Measurements from ENCODE around the gene PHF21A.

PHF21A gene

DNA sequence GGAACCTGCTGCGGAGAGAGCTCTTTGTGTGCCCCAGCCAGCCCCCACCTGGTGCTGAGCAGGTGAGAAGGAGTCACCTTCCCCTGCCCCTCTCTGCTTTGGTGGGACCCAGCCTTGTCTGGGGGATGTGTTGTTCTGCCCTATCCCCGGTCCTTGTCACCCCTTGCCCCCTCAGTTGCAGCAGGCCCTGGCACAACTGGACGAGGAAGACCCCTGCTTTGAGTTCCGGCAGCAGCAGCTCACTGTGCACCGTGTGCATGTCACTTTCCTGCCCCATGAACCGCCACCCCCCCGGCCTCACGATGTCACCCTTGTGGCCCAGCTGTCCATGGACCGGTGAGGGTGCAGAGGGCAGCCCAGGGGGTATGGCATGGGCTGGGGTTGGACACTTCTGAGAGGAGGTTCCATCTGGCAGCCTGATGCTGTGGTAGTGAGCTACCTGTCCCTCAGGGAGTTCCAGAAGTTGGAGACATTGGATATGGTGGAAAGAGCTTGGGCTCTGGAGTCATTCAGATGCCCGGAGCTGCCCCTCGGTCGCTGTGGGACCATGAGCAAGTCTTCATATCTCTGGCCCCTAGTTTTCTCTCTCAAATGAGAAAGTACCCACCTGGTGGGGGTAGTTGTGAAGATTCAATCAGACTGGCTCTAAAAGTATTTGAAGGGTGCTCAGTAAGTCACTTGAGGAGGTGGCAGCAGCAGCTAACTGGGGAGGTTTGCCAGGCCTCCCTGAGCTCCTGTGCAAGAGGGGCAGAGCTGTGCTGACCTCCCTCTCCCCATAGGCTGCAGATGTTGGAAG lies 194.5 kb downstream of the PHF21A start:
- no peak overlapping the region for H3K27ac ChIP-seq
- TF ChIP-seq, protein P1, sequence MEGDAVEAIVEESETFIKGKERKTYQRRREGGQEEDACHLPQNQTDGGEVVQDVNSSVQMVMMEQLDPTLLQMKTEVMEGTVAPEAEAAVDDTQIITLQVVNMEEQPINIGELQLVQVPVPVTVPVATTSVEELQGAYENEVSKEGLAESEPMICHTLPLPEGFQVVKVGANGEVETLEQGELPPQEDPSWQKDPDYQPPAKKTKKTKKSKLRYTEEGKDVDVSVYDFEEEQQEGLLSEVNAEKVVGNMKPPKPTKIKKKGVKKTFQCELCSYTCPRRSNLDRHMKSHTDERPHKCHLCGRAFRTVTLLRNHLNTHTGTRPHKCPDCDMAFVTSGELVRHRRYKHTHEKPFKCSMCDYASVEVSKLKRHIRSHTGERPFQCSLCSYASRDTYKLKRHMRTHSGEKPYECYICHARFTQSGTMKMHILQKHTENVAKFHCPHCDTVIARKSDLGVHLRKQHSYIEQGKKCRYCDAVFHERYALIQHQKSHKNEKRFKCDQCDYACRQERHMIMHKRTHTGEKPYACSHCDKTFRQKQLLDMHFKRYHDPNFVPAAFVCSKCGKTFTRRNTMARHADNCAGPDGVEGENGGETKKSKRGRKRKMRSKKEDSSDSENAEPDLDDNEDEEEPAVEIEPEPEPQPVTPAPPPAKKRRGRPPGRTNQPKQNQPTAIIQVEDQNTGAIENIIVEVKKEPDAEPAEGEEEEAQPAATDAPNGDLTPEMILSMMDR (conservative IDR thresholded peaks at IDR 0.05), result no peak
- no peak for TF ChIP-seq ZFX (IDR thresholded peaks at IDR 0.05)

DNA sequence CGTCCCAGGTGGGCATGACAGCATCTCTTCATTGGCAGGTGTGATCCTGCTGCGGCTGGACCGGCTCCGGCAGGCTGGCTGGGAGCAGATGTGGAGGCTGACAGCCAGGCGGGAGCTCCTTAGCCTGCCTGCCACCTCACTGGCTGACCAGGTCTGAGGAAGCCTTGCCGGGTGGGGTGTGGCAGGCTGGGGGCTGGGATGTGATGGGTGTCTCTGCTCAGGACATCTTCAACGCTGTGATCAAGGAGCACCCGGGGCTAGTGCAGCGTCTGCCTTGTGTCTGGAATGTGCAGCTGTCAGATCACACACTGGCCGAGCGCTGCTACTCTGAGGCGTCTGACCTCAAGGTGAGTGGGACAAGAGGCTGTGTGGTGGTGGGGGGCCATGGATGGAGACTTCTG lies 195.3 kb downstream of the PHF21A start:
- no peak for TF ChIP-seq ZFX (IDR thresholded peaks at IDR 0.05)
- TF ChIP-seq, protein P1 (conservative IDR thresholded peaks at IDR 0.05), result no peak
- H3K27ac ChIP-seq, result no peak overlapping the region

DNA sequence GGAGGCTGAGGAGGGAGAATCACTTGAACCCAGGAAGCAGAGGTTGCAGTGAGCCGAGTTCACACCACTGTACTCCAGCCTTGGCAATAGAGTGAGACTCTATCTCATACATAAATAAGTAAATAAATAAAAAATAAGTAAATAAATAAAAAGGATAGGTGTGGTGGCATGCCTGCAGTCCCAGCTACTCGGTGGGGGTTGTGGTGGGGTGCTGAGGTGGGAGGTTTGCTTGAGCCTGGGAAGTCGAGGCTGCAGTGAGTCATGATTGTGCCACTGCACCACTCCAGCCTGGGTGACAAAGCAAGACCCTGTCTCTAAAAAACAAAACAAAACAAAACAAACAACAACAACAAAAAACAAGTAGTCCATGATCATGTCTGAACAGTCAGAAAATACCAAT lies 195.7 kb downstream of the PHF21A start:
- H3K27ac ChIP-seq, result no peak overlapping the region
- TF ChIP-seq, protein P1 (conservative IDR thresholded peaks at IDR 0.05), result no peak
- TF ChIP-seq ZFX (IDR thresholded peaks at IDR 0.05), result no peak

DNA sequence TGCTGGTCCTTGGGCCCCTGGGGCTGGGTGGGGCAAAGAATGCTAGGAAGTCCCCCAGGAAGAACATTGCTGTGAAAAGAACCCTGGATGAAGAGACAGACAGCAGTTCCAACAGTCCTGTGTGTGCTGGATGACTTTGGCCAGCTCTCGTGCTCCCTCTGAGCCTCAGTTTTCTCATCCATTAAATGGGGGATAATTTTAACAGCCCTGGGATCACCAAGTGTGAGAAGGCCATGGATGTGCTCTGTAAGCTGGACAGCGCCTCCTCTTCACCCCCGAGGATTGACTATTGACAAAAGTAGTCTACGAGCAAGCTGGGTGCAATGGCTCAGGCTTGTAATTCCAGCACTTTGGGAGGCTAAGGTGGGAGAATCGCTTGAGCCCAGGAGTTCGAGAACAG lies 196.3 kb downstream of the PHF21A start:
- H3K27ac ChIP-seq, result no peak overlapping the region
- TF ChIP-seq, protein P1 (conservative IDR thresholded peaks at IDR 0.05), result no peak
- no peak for TF ChIP-seq ZFX (IDR thresholded peaks at IDR 0.05)

DNA sequence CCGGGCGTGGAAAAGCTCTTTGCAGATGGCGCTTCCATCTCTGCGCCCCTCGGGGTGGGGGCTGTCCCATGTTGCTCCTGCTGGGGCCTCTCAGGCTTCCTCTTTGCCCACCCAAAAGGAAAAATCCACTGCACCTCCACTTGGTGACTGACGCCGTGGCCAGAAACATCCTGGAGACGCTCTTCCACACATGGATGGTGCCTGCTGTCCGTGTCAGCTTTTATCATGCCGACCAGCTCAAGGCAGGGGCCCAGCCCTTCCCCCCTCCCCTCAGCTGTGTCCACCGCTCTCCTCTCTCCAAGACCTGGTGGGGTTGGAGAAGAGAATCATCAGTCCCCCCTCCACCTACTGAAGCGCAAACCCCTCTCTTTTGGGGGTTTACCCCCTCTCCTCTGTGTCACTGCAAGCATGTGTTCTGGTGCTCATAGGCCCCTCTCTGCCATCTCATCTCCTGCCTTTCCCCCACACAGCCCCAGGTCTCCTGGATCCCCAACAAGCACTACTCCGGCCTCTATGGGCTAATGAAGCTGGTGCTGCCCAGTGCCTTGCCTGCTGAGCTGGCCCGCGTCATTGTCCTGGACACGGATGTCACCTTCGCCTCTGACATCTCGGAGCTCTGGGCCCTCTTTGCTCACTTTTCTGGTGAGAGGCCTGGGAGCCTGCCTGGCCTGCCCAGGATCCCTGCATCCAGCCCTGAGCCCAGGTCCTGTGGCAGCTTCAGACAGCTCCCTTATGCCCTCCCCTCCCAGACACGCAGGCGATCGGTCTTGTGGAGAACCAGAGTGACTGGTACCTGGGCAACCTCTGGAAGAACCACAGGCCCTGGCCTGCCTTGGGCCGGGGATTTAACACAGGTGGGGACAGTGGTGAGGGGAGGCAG lies 197.0 kb downstream of the PHF21A start:
- TF ChIP-seq, protein P1 (conservative IDR thresholded peaks at IDR 0.05), result no peak
- TF ChIP-seq ZFX (IDR thresholded peaks at IDR 0.05), result no peak
- no peak overlapping the region for H3K27ac ChIP-seq

DNA sequence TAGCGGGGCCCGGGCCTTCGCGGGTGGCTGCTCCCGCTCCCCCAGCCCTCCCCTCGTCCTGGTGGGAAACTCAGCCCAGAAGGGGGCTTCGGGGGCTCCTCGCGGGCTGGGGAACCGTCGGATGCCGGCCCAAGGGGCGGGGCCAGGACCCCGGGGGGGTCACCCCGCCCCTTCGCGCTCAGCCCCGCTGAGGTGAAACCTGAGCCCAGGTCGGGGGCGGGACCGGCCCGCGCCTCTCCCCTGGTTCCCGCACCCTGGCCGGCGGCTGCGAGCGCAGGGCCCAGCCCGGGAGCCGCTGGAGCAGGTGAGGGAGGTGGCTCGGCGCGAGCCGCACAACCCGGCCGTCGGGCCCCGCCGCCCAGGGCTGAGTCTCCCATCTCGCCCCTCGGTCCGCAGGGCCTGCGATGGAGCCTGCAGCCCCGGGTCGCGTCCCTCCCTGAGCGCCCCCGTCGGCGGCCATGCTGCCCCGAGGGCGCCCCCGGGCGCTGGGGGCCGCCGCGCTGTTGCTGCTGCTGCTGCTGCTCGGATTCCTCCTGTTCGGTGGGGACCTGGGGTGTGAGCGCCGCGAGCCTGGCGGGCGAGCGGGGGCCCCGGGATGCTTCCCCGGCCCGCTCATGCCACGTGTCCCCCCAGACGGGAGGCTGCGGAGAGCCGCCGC lies 198.7 kb downstream of the PHF21A start, which contains the start of gene LARGE2:
LARGE2 (plus strand) TSS at position 232 of the 658 bp plus-strand sequence; CDS start at position 459, 227 bp downstream.
- H3K27ac ChIP-seq, result peak within 1 kb of the TSS; percentile 90
- TF ChIP-seq ZFX (IDR thresholded peaks at IDR 0.05), result peak; percentile 72; the same call in 1 of the 2 replicates
- TF ChIP-seq, protein P1 (conservative IDR thresholded peaks at IDR 0.05), result no peak
